K562 (cell line): Measurements from ENCODE around the gene AQP2. TPM values are rescaled to one million over a fixed set of nuclear protein-coding genes. Genes with fewer than 3 reads are reported as not detected.

Experiments used
- ETV6 ChIP-seq, 3 experiments: fragments of 150-350 bp in 1 of 3; sonication (generic) in 1 of 3; formaldehyde crosslinking in 1 of 3; IDR thresholded peaks; 2 replicates each; pipeline versions ENCODE4 v1.6.1 to v1.8.0; 2014 to 2022; ENCODE audit warnings: borderline replicate concordance in 2 of 3, low read depth in 2 of 3, antibody characterized with exemption in 1 of 3, low read length in 1 of 3, mild to moderate bottlenecking in 1 of 3, missing genetic modification reagents in 1 of 3
- GATAD2A ChIP-seq: fragments of 450-650 bp; IDR thresholded peaks from 2 replicates; pipeline ENCODE4 v1.6.1; 2017
- NR2C1 ChIP-seq, 2 experiments: fragments of 450-650 bp; IDR thresholded peaks; 2 replicates each; pipeline ENCODE4 v1.6.1; 2017; ENCODE audit warnings: mild to moderate bottlenecking in 2 of 2, antibody characterized with exemption in 1 of 2, inconsistent platforms in 1 of 2, missing compliant biosample characterization in 1 of 2, missing genetic modification characterization in 1 of 2
- POLR2B ChIP-seq: fragments of 450-650 bp; IDR thresholded peaks from 2 replicates; pipeline ENCODE4 v1.6.1; 2018; ENCODE audit warnings: low read depth; ENCODE audit not compliant: partially characterized antibody
- SRF ChIP-seq, 2 experiments: fragments of 250-450, 450-650 bp in 1 of 2; sonication (Bioruptor Pico) in 1 of 2; sonication (generic) in 1 of 2; formaldehyde crosslinking; IDR thresholded peaks; 2 replicates each; pipeline versions ENCODE4 v1.5.0 to v1.5.1; 2020 to 2022; ENCODE audit warnings: mild to moderate bottlenecking in 1 of 2, missing genetic modification reagents in 1 of 2
- XRCC5 ChIP-seq: fragments of 200-400 bp; formaldehyde crosslinking; IDR thresholded peaks from 2 replicates; pipeline ENCODE4 v1.6.1; 2017; ENCODE audit warnings: low read depth, mild to moderate bottlenecking, low read length
- ZC3H4 ChIP-seq: sonication (generic); formaldehyde crosslinking; IDR thresholded peaks from 2 replicates; pipeline ENCODE4 v1.9.0; 2021; ENCODE audit warnings: missing genetic modification reagents, borderline replicate concordance
- polyA plus RNA-seq, 8 experiments: library from polyadenylated mRNA; depleted of rRNA in 4 of 8; stranded (reverse) in 5 of 8; unstranded in 3 of 8; fragments of >200 nt; fragmentation: Nextera tagmentation in 2 of 8; fragmentation: Illumina TruSeq in 1 of 8; extraction: Ambion mirVana in 2 of 8; extraction: Trizol in 1 of 8; gene quantifications; 2 replicates each; pipeline versions ENCODE4 v1.2.1 to v1.2.3, GENCODE V29; 2011 to 2014; ENCODE audit warnings: inconsistent platforms in 1 of 8, missing spikeins in 1 of 8
- total RNA-seq, 7 experiments: library from RNA; depleted of rRNA in 6 of 7; stranded (reverse); fragments of >200 nt in 6 of 7; fragmentation: Illumina TruSeq in 2 of 7; extraction: Trizol in 2 of 7; gene quantifications; 2 replicates each; pipeline versions ENCODE4 v1.2.1 to v1.2.3, GENCODE V29; 2011 to 2021; ENCODE audit warnings: low replicate concordance in 1 of 7
- TF ChIP-seq, protein P1 (sequence below): fragments of 250-450 bp; sonication (Bioruptor Pico); IDR thresholded peaks from 2 replicates; pipeline ENCODE4 v1.5.0; 2020; ENCODE audit warnings: mild to moderate bottlenecking, borderline replicate concordance
- TF ChIP-seq, protein P2 (sequence below): IDR thresholded peaks from 2 replicates; pipeline ENCODE4 v1.6.1; 2011; ENCODE audit not compliant: insufficient read length; ENCODE audit errors: extremely low read depth
- TF ChIP-seq, protein P3 (sequence below): fragments of 250-450 bp; sonication (Bioruptor Pico); IDR thresholded peaks from 2 replicates; pipeline ENCODE4 v1.8.0; 2021; ENCODE audit warnings: moderate library complexity, mild to moderate bottlenecking, inconsistent platforms

Gene AQP2
- total and polyA plus RNA-seq, 9 of the 15 experiments (the other 6 are each of a cell fraction or from before 2014, with no cell fraction given): not detected

DNA sequence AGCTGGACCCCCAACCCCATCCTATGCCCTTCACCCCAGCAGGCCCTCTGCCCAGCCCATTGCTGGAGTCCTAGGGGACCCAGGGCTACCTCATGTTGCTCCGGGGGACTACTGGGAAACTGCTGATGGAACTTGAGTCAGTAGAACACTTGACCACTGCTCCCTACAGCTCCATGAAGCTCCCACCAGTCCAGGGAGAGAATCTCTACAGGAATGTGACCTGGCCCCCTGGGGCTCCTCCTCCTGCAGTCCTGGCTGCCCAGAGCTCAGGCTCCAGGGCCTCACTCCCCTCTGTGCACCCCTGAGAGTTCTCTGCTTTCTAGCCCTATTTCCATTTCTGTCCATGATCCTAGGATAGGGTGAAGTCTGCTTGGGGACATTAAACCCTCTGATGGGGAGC, 10.8 kb upstream of the AQP2 start (continued):
- TF ChIP-seq, protein P1, sequence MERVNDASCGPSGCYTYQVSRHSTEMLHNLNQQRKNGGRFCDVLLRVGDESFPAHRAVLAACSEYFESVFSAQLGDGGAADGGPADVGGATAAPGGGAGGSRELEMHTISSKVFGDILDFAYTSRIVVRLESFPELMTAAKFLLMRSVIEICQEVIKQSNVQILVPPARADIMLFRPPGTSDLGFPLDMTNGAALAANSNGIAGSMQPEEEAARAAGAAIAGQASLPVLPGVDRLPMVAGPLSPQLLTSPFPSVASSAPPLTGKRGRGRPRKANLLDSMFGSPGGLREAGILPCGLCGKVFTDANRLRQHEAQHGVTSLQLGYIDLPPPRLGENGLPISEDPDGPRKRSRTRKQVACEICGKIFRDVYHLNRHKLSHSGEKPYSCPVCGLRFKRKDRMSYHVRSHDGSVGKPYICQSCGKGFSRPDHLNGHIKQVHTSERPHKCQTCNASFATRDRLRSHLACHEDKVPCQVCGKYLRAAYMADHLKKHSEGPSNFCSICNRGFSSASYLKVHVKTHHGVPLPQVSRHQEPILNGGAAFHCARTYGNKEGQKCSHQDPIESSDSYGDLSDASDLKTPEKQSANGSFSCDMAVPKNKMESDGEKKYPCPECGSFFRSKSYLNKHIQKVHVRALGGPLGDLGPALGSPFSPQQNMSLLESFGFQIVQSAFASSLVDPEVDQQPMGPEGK: no peak
- TF ChIP-seq POLR2B: no peak
- TF ChIP-seq, protein P2, sequence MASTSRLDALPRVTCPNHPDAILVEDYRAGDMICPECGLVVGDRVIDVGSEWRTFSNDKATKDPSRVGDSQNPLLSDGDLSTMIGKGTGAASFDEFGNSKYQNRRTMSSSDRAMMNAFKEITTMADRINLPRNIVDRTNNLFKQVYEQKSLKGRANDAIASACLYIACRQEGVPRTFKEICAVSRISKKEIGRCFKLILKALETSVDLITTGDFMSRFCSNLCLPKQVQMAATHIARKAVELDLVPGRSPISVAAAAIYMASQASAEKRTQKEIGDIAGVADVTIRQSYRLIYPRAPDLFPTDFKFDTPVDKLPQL: no peak
- TF ChIP-seq SRF (CRISPR knock-in tag; IDR thresholded peaks at IDR 0.05): no peak
- no peak for TF ChIP-seq ZC3H4 (CRISPR knock-in tag)
- TF ChIP-seq ETV6 (IDR thresholded peaks at IDR 0.05; ENCODE audit: borderline replicate concordance in 1 of 2, low read depth in 2 of 2, low read length in 1 of 2): no peak
- TF ChIP-seq ETV6 (CRISPR knock-in tag; IDR thresholded peaks at IDR 0.05; ENCODE audit: borderline replicate concordance): no peak
- TF ChIP-seq GATAD2A: no peak
- no peak for TF ChIP-seq NR2C1 (IDR thresholded peaks at IDR 0.05)
- no peak for TF ChIP-seq NR2C1 (tag; IDR thresholded peaks at IDR 0.05)
- no peak for TF ChIP-seq XRCC5
- TF ChIP-seq, protein P3, sequence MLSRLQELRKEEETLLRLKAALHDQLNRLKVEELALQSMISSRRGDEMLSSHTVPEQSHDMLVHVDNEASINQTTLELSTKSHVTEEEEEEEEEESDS: no peak
